ENCODE results near the gene CRYBG1.

- TF ChIP-seq ELF4 (CRISPR knock-in tag; IDR thresholded peaks at IDR 0.05; ENCODE audit: borderline replicate concordance) (no peak), BRF2 (CRISPR knock-in tag; IDR thresholded peaks at IDR 0.05) (no peak)
These were observed 10.1 kb downstream of the CRYBG1 start for GRCh38 chr6:106370639-106371038.
